PC-9 (cell line): Measurements from ENCODE around the gene GLB1L2.

Experiments used
- EZH2 ChIP-seq: fragments of 200-600 bp; sonication (generic); IDR thresholded peaks from 2 replicates; pipeline ENCODE4 v1.8.0; 2017; ENCODE audit warnings: antibody characterized with exemption, low read depth
- TF ChIP-seq, protein P1 (sequence below): fragments of 200-600 bp; sonication (generic); conservative IDR thresholded peaks from 2 replicates; pipeline ENCODE4 v1.6.1; 2017; ENCODE audit warnings: mixed run types, antibody characterized with exemption, mild to moderate bottlenecking, moderate library complexity

DNA sequence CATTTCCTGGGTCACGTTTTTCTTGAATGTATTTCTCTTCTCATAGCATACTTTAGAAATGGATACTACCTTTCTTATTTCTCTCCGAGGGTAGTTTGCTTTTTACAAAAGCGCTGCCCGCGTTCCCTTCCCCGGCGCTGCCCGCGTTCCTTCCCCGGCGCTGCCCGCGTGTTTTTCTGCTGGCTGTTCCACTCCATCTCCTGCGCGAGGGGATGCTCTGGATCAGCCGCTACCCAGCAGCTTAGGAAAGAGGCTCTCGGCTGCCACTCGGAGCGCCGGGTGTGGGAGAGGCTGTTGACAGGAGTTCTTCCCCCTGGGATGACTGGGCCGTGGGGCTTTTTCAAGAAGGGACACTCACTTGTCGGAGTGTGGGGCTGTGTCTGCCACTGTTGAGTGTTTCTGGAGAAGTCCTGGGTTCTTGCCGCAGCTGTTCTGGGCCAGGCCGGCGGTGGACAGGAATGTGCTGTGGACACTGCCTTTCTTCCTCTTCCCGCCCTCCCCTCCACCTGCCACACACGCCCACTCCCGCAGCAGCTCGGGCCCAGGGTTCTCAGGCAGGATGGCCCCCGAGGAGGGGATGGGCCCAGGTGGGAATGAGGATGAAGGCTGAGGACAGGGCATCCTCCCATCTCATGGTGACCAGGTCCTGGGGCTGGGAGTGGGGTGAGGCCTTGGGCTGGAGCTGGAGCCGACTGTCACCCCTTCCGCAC, 30.6 kb downstream of the GLB1L2 start:
- TF ChIP-seq, protein P1, sequence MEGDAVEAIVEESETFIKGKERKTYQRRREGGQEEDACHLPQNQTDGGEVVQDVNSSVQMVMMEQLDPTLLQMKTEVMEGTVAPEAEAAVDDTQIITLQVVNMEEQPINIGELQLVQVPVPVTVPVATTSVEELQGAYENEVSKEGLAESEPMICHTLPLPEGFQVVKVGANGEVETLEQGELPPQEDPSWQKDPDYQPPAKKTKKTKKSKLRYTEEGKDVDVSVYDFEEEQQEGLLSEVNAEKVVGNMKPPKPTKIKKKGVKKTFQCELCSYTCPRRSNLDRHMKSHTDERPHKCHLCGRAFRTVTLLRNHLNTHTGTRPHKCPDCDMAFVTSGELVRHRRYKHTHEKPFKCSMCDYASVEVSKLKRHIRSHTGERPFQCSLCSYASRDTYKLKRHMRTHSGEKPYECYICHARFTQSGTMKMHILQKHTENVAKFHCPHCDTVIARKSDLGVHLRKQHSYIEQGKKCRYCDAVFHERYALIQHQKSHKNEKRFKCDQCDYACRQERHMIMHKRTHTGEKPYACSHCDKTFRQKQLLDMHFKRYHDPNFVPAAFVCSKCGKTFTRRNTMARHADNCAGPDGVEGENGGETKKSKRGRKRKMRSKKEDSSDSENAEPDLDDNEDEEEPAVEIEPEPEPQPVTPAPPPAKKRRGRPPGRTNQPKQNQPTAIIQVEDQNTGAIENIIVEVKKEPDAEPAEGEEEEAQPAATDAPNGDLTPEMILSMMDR = no peak
- no peak for TF ChIP-seq EZH2
